Melanocyte of skin (primary cell): Measurements from ENCODE around the gene YBEY. TPM values are rescaled to one million over a fixed set of nuclear protein-coding genes. Genes with fewer than 3 reads are reported as not detected.

Experiments
- total RNA-seq, 2 donors: library from RNA; depleted of rRNA; stranded (reverse); fragments of >200 nt; gene quantifications; 2 replicates each; pipeline ENCODE4 v1.2.3, GENCODE V29; 2012

The YBEY gene, protein sequence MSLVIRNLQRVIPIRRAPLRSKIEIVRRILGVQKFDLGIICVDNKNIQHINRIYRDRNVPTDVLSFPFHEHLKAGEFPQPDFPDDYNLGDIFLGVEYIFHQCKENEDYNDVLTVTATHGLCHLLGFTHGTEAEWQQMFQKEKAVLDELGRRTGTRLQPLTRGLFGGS
- 10 to 100 TPM in 1 of 2 donors, 1 to 10 TPM in 1; 7.3 to 10.3 TPM for total RNA-seq

DNA sequence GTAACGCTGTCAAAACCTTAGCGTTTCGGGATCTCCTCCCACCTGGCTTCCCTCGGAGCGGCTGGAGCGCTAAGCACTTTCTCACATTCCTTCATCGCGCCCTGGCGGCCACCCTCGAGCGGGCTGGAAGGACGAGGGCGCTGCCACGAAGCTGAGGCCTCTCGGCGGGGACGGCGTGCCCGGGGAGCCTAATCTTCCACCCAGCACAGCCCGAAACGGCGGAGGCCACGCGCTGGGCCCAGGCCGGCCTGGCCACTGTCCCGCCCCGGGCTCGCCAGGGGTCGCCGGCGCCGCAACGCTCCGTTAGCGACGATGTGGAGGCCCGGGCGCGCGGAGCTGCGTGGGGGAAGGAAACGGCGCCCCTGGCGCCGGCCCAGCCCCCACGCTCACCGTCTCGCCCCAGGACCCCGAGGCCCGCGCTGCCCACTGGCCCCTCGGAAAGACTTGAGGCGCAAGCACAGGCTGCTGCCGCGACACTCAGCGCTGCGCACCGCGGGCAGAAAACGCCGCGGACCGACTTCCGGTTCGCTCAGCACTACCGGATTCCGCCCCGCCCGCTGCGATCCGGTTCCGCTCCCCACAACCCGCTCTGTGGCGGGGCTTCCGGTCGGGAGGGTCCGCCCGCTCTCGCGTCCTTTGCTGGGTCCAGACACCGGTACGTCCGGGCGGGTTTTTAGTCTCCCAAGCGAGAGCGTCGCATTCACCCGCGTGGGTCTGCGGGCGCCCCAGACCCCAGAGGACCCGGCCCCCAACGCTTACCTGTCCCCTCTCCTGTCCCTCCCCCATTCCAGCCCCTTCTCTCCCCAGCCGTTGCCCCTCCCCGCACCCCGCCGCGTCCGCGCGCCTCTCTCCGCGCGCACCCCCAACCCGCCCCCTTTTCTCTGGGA, at the start of gene YBEY:
TSS of gene YBEY (plus strand) at position 582 of the 887 bp plus-strand sequence. CDS start 572 bp downstream, outside the sequence.

DNA sequence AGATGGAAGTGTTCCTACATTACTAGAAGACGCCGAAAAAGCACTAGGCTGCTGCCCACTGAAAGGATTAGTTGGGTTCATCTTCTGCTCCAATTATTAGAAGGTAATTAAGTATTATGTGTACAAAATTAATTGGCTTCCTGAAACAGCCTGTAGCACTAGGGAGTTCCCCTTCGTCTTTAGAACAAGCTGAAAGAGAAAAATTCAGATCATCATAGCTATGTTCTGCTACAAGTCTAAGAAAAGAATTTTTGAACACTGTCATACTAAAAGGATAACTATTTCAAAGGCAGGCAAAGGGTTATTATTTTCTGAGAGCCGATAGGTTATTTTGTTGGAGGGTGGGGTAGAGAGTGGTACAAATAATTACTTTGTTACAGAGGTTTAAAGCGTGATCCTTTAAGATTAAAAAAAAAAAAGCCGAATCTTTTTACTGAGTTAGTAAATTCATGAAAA, 908 bp upstream of the YBEY start, which contains the start of gene MCM3AP:
TSS of gene MCM3AP (minus strand) at position 406 of the 456 bp plus-strand sequence. CDS start at position 81, 325 bp downstream.

DNA sequence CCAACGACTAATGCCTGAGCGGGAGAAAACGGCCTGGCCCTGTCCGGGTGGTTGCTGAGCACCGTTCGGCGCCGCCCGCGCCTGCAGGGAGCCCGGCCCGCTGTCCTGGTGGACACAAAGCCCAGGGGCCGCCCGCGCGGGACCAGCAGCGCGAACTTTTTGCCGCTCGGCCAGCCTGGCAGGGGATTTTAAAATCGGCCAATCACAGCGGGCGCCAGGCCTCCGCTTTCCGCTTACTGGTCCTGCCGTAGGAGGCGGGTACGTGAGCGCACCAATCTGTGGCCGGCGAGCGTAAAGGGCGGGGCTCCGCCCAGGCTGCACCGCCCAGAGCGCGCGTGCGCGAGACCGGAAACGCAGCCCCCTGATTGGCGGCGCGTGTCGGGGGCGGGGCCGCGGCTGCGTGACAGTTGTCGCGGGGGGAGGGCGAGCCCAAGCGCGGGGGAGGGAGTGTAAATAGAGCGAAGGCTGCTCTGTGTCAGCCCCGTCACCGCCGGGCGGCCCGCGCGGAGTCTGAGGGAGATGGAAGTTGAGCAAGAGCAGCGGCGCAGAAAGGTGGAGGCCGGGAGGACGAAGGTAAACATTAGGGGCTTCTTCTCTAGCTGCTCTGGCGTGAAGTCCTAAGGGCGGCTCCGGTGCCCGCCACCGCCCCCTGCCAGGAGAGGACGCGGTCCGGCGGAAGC, 37.7 kb downstream of the YBEY start, which contains the start of the genes C21orf58 and PCNT:
TSS of gene C21orf58 (minus strand) at position 161 of the 680 bp plus-strand sequence. CDS start 1,132 bp downstream, outside the sequence.
TSS of gene PCNT (plus strand) at position 447 of the 680 bp plus-strand sequence. CDS start at position 520, 73 bp downstream.

Other genes starting within 250 kb of the YBEY start
- gene COL6A2, start 188.2 kb upstream of the YBEY start, total RNA-seq, result 10 to 100 TPM in 1 of 2 donors, 1 to 10 TPM in 1; 5.5 to 11.7 TPM
- not detected for gene FTCD, start 130.8 kb upstream of the YBEY start, total RNA-seq
- gene SPATC1L, start 101.9 kb upstream of the YBEY start, total RNA-seq, result 1 to 10 TPM; 3.1 to 6.3 TPM
- gene LSS, start 57.6 kb upstream of the YBEY start, total RNA-seq, result 100 to 1,000 TPM in 1 of 2 donors, 10 to 100 TPM in 1; 86.9 to 307 TPM
- 10 to 100 TPM; 58.2 to 79.6 TPM for gene MCM3AP, start 731 bp upstream of the YBEY start, total RNA-seq
- 1 to 10 TPM; 5.5 to 8.0 TPM for gene C21orf58, start 37.5 kb downstream of the YBEY start, total RNA-seq
- 10 to 100 TPM; 15.7 to 16.9 TPM for gene PCNT, start 37.8 kb downstream of the YBEY start, total RNA-seq
- 10 to 100 TPM; 23.3 to 23.4 TPM for gene DIP2A, start 172.5 kb downstream of the YBEY start, total RNA-seq